GM12878 (cell line): ENCODE measurements around the gene RBM4B. TPM values are rescaled to one million over a fixed set of nuclear protein-coding genes. Genes with fewer than 3 reads are reported as not detected.

Experiments used
- ATAC-seq: fragments of 200-7000 bp; cut with Tn5 transposase; 3 replicates; pipeline ENCODE4 v1.9.1; 2020; ENCODE audit warnings: mild to moderate bottlenecking, moderate library complexity
- BruUV-seq: library from RNA; stranded (reverse); fragments of 400-500 nt; replicated peaks from 2 replicates; lab custom pipeline; 2021; lab: Mats Ljungman, UMichigan
- CTCF ChIA-PET: fragments of 300-600 bp; sonication (Branson Sonifier 250); formaldehyde crosslinking; extraction: SDS; loops from one replicate; lab custom pipeline; 2021; ENCODE audit warnings: inconsistent platforms; lab: Yijun Ruan, JAX
- POLR2A ChIA-PET: fragments of 350-600 bp; formaldehyde crosslinking; extraction: SDS; loops from one replicate; lab custom pipeline; 2021; ENCODE audit warnings: inconsistent platforms; lab: Charles Lee
- RAD21 ChIA-PET: fragments of 300-600 bp; sonication (Branson Sonifier 250); formaldehyde crosslinking; loops from one replicate; lab custom pipeline; 2023; ENCODE audit warnings: antibody characterized with exemption; ENCODE audit not compliant: unreplicated experiment; lab: Charles Lee
- SMC1A ChIA-PET: fragments of 300-600 bp; sonication (Branson Sonifier 250); formaldehyde crosslinking; loops from one replicate; lab custom pipeline; 2023; ENCODE audit not compliant: unreplicated experiment, uncharacterized antibody; lab: Charles Lee
- DNase-seq: peaks from one replicate; pipeline ENCODE4 v3.0.0-alpha.2; 2011; ENCODE audit warnings: low read depth, low spot score
- FAIRE-seq: peaks from 3 replicates; lab custom pipeline; 2011; peaks lifted over from hg19 to GRCh38; lab: Jason Lieb, UNC
- H2AFZ ChIP-seq: 2 replicates; pipeline ENCODE4 v1.6.0; 2011; ENCODE audit warnings: low read depth, low read length, control low read depth; ENCODE audit not compliant: control insufficient read depth
- H3K27ac ChIP-seq: 2 replicates; pipeline ENCODE4 v1.5.1; 2011; ENCODE audit warnings: control low read depth; ENCODE audit not compliant: control insufficient read depth, insufficient read depth
- H3K27me3 ChIP-seq, 2 experiments: replicated peaks in 1 of 2; 2 replicates each; pipeline versions ENCODE4 v1.6.0 to v1.6.1; 2011; ENCODE audit warnings: low read length in 1 of 2; ENCODE audit not compliant: control insufficient read depth in 2 of 2, insufficient read depth in 2 of 2
- H3K36me3 ChIP-seq, 2 experiments: 2 replicates each; pipeline ENCODE4 v1.5.1; 2011; ENCODE audit warnings: low read length in 1 of 2; ENCODE audit not compliant: control insufficient read depth in 2 of 2, insufficient read depth in 2 of 2
- H3K4me1 ChIP-seq: 2 replicates; pipeline ENCODE4 v1.6.1; 2011; ENCODE audit warnings: mild to moderate bottlenecking, low read length, moderate library complexity, mixed read lengths; ENCODE audit not compliant: control insufficient read depth, insufficient read depth
- H3K4me2 ChIP-seq: 2 replicates; pipeline ENCODE4 v1.6.0; 2011; ENCODE audit warnings: control low read depth; ENCODE audit not compliant: control insufficient read depth, insufficient read depth
- H3K4me3 ChIP-seq: fragments of 200-600 bp; sonication (generic); 2 replicates; pipeline ENCODE4 v1.5.1; 2016
- H3K79me2 ChIP-seq: 2 replicates; pipeline ENCODE4 v1.6.0; 2011; ENCODE audit warnings: low read length; ENCODE audit not compliant: control insufficient read depth, insufficient read depth
- H3K9ac ChIP-seq: 2 replicates; pipeline ENCODE4 v1.8.0; 2011; ENCODE audit warnings: low read length, control low read depth, mixed read lengths; ENCODE audit not compliant: control insufficient read depth, insufficient read depth
- H3K9me3 ChIP-seq: replicated peaks from 3 replicates; pipeline ENCODE4 v1.5.1; 2011; ENCODE audit warnings: mild to moderate bottlenecking, low read length; ENCODE audit not compliant: control insufficient read depth, insufficient read depth
- H4K20me1 ChIP-seq: 2 replicates; pipeline ENCODE4 v1.6.0; 2011; ENCODE audit not compliant: control insufficient read depth, insufficient read depth
- IKZF1 ChIP-seq: fragments of 450-650 bp; conservative IDR thresholded peaks from 2 replicates; pipeline ENCODE4 v1.6.1; 2017; ENCODE audit warnings: antibody characterized with exemption, mild to moderate bottlenecking
- JUND ChIP-seq: IDR thresholded peaks from 2 replicates; pipeline ENCODE4 v1.6.1; 2012; ENCODE audit warnings: low read depth, mild to moderate bottlenecking, low read length, improper control_type of control experiment, moderate library complexity
- POLR2AphosphoS5 ChIP-seq: IDR thresholded peaks from 2 replicates; pipeline ENCODE4 v1.6.1; 2011; ENCODE audit warnings: mild to moderate bottlenecking, low read length, inconsistent platforms
- YBX1 ChIP-seq: fragments of 450-650 bp; IDR thresholded peaks from 2 replicates; pipeline ENCODE4 v1.6.1; 2016; ENCODE audit warnings: antibody characterized with exemption
- WGBS: methylation state at CpG from one replicate; pipeline ENCODE4 v1.1.6; 2016; ENCODE audit warnings: low lambda C conversion rate; ENCODE audit not compliant: insufficient replicate concordance, insufficient coverage; ENCODE audit errors: missing lambda C conversion rate; 5-methylcytosine and 5-hydroxymethylcytosine counted together
- in situ Hi-C: fragments of 300-500 bp; cut with MboI; formaldehyde crosslinking; loops from 9 replicates; pipeline ENCODE4 v1.14.3; 2018; ENCODE audit warnings: mixed read lengths
- intact Hi-C: fragments of 100-400 bp; cut with micrococcal nuclease; formaldehyde crosslinking; loops from one replicate; pipeline ENCODE4 v1.14.2; 2022; ENCODE audit not compliant: unreplicated experiment
- polyA plus RNA-seq, 11 experiments: library from polyadenylated mRNA; depleted of rRNA in 4 of 11; unstranded in 6 of 11; stranded (reverse) in 5 of 11; fragments of >200 nt; fragmentation: Nextera tagmentation in 4 of 11; fragmentation: Illumina TruSeq in 1 of 11; extraction: Ambion mirVana in 4 of 11; extraction: Trizol in 1 of 11; gene quantifications; 1 replicate in 1 of 11; 2 replicates in 10 of 11; pipeline versions ENCODE4 v1.2.1 to v1.2.3, GENCODE V29; 2011 to 2016; ENCODE audit warnings: inconsistent platforms in 2 of 11, missing spikeins in 2 of 11, low read depth in 1 of 11
- total RNA-seq, 4 experiments: library from RNA; depleted of rRNA in 3 of 4; stranded (reverse); fragments of >200 nt in 3 of 4; fragmentation: Illumina TruSeq in 1 of 4; extraction: Trizol in 1 of 4; gene quantifications; 2 replicates each; pipeline versions ENCODE4 v1.2.1 to v1.2.3, GENCODE V29; 2013 to 2021
- TF ChIP-seq, protein P1 (sequence below): IDR thresholded peaks from 2 replicates; pipeline ENCODE4 v1.6.1; 2011; ENCODE audit warnings: low read depth, mild to moderate bottlenecking, low read length, moderate library complexity, borderline replicate concordance; ENCODE audit errors: extremely low read depth
- TF ChIP-seq, protein P2 (sequence below): IDR thresholded peaks from 2 replicates; pipeline ENCODE4 v1.6.1; 2011; ENCODE audit warnings: low read depth, low read length, improper control_type of control experiment, borderline replicate concordance
- TF ChIP-seq, protein P3 (sequence below): IDR thresholded peaks from 2 replicates; pipeline ENCODE4 v1.6.1; 2012; ENCODE audit warnings: low read length, inconsistent platforms
- TF ChIP-seq, protein P4 (sequence below): IDR thresholded peaks from 2 replicates; pipeline ENCODE4 v1.6.1; 2012; ENCODE audit warnings: improper control_type of control experiment, low read depth, low read length; ENCODE audit not compliant: insufficient replicate concordance

The RBM4B gene
- total and polyA plus RNA-seq, 10 of the 15 experiments (the other 5 are each of a cell fraction or from before 2014, with no cell fraction given): 16.1 to 37.0 (median 21.6) TPM

DNA sequence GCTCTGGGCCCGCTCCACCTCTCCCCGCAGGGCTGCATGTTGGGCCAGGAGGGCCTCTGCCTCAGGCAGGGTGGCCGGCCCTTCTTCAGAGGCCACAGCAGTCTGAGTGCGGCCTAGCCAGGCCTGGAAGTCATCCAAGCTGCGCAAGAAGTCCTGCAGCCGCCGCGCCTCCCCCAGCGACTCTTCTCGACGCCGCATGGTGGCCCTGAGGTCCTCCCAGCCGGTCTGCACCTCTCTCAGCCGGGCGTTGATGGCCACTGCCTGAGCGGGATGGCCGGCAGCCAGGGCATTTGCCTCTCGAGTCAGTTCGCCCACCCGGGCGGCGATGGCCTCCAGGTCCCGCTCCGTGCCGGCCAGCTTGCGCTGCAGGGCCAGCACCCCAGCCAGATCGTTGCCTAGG lies 23.1 kb upstream of the RBM4B start:
- ChIA-PET SMC1A (no interaction called here), POLR2A (no interaction called here), CTCF (interaction anchor here (0.6 kb wide), 1 partner anchor 674 kb away, joined by 4 read pairs; the partner anchor contains the start of gene CATSPER1), RAD21 (interaction anchor here (1.3 to 2.0 kb wide), 2 partner anchors 131 to 133 kb away, joined by 3 to 8 read pairs; no protein-coding TSS in a partner anchor)
- no peak for FAIRE-seq
- H3K36me3 ChIP-seq: no peaks in the 10 kb centered on the region
- 73% methylated on average over 21 of the region's 27 CpGs for WGBS
- no peak overlapping the region for H3K4me2 ChIP-seq
- H4K20me1 ChIP-seq: no peaks in the 10 kb centered on the region
- intact Hi-C loops (no loop called here), in situ Hi-C loops (no loop called here)
- no peak for ATAC-seq
- no peak for TF ChIP-seq JUND
- TF ChIP-seq YBX1: no peak
- H3K79me2 ChIP-seq: no peaks in the 10 kb centered on the region
- no peak for DNase-seq
- H3K4me1 ChIP-seq: no peaks in the 10 kb centered on the region
- no peak overlapping the region for H3K4me3 ChIP-seq
- no peak overlapping the region for H3K9ac ChIP-seq
- H3K27me3 ChIP-seq: no peaks in the 10 kb centered on the region
- H2AFZ ChIP-seq: no peak overlapping the region
- H3K9me3 ChIP-seq: no peaks in the 10 kb centered on the region
- BruUV-seq: no TSS peak
- no peak overlapping the region for H3K27ac ChIP-seq

DNA sequence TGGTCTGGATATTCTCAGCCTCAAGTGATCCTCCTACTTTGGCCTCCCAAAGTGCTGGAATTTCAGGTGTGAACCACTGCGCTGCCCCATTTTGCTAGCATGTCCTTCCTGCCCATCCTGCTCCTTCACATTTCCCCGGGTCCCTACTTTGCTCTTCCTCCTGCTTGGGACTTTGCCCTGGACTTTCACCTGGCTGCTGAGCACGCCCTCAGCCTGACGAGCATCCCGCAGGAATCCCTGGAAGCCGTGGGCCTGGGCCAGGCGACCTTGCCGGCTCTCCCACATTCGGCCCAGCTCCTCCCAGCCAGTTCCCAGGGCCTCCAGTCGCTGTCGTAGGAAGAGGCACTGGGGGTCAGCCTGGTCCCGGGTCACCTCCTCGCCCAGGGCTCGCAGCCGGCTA lies 22.6 kb upstream of the RBM4B start:
- Histone ChIP-seq H3K36me3 (no peaks in the 10 kb centered on the region), H3K27ac (no peak overlapping the region), H3K27me3 (no peaks in the 10 kb centered on the region), H3K4me3 (no peak overlapping the region), H4K20me1 (no peaks in the 10 kb centered on the region), H3K9ac (no peak overlapping the region), H3K9me3 (no peaks in the 10 kb centered on the region), H2AFZ (no peak overlapping the region), H3K4me2 (no peak overlapping the region), H3K79me2 (no peaks in the 10 kb centered on the region), H3K4me1 (no peaks in the 10 kb centered on the region)
- no peak for FAIRE-seq
- ChIA-PET RAD21 (interaction anchor here (1.3 to 2.0 kb wide), 2 partner anchors 131 to 134 kb away, joined by 3 to 8 read pairs; no protein-coding TSS in a partner anchor), SMC1A (interaction anchor here (0.8 kb wide), 1 partner anchor 134 kb away, joined by 3 read pairs; no protein-coding TSS in a partner anchor), POLR2A (no interaction called here), CTCF (interaction anchor here (1.4 kb wide), 1 partner anchor 121 kb away, joined by 5 read pairs; no protein-coding TSS in a partner anchor)
- no peak for ATAC-seq
- in situ Hi-C loops: no loop called here
- 61% methylated on average over 15 of the region's 15 CpGs for WGBS
- intact Hi-C loops: no loop called here
- DNase-seq: no peak
- BruUV-seq: no TSS peak
- TF ChIP-seq, protein P1, sequence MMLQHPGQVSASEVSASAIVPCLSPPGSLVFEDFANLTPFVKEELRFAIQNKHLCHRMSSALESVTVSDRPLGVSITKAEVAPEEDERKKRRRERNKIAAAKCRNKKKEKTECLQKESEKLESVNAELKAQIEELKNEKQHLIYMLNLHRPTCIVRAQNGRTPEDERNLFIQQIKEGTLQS: no peak
- TF ChIP-seq, protein P2, sequence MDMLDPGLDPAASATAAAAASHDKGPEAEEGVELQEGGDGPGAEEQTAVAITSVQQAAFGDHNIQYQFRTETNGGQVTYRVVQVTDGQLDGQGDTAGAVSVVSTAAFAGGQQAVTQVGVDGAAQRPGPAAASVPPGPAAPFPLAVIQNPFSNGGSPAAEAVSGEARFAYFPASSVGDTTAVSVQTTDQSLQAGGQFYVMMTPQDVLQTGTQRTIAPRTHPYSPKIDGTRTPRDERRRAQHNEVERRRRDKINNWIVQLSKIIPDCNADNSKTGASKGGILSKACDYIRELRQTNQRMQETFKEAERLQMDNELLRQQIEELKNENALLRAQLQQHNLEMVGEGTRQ: no peak
- TF ChIP-seq, protein P3, sequence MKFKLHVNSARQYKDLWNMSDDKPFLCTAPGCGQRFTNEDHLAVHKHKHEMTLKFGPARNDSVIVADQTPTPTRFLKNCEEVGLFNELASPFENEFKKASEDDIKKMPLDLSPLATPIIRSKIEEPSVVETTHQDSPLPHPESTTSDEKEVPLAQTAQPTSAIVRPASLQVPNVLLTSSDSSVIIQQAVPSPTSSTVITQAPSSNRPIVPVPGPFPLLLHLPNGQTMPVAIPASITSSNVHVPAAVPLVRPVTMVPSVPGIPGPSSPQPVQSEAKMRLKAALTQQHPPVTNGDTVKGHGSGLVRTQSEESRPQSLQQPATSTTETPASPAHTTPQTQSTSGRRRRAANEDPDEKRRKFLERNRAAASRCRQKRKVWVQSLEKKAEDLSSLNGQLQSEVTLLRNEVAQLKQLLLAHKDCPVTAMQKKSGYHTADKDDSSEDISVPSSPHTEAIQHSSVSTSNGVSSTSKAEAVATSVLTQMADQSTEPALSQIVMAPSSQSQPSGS: no peak
- TF ChIP-seq, protein P4, sequence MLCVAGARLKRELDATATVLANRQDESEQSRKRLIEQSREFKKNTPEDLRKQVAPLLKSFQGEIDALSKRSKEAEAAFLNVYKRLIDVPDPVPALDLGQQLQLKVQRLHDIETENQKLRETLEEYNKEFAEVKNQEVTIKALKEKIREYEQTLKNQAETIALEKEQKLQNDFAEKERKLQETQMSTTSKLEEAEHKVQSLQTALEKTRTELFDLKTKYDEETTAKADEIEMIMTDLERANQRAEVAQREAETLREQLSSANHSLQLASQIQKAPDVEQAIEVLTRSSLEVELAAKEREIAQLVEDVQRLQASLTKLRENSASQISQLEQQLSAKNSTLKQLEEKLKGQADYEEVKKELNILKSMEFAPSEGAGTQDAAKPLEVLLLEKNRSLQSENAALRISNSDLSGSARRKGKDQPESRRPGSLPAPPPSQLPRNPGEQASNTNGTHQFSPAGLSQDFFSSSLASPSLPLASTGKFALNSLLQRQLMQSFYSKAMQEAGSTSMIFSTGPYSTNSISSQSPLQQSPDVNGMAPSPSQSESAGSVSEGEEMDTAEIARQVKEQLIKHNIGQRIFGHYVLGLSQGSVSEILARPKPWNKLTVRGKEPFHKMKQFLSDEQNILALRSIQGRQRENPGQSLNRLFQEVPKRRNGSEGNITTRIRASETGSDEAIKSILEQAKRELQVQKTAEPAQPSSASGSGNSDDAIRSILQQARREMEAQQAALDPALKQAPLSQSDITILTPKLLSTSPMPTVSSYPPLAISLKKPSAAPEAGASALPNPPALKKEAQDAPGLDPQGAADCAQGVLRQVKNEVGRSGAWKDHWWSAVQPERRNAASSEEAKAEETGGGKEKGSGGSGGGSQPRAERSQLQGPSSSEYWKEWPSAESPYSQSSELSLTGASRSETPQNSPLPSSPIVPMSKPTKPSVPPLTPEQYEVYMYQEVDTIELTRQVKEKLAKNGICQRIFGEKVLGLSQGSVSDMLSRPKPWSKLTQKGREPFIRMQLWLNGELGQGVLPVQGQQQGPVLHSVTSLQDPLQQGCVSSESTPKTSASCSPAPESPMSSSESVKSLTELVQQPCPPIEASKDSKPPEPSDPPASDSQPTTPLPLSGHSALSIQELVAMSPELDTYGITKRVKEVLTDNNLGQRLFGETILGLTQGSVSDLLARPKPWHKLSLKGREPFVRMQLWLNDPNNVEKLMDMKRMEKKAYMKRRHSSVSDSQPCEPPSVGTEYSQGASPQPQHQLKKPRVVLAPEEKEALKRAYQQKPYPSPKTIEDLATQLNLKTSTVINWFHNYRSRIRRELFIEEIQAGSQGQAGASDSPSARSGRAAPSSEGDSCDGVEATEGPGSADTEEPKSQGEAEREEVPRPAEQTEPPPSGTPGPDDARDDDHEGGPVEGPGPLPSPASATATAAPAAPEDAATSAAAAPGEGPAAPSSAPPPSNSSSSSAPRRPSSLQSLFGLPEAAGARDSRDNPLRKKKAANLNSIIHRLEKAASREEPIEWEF: no peak
- TF ChIP-seq IKZF1: no peak
- no peak for TF ChIP-seq POLR2AphosphoS5
